Lung microvascular endothelial cell (primary cell): Measurements from ENCODE around the gene NEDD8. TPM values are rescaled to one million over a fixed set of nuclear protein-coding genes. Genes with fewer than 3 reads are reported as not detected.
A peak's percentile ranks its signal among the peaks of the same experiment; 100 is the strongest.

Source experiments
- DNase-seq, 2 donors: peaks; one replicate each; pipeline versions ENCODE4 v3.0.0 to v3.0.0-alpha.2; 2010; ENCODE audit warnings: low read depth in 2 of 2
- total RNA-seq: library from RNA; depleted of rRNA; stranded (reverse); fragments of >200 nt; gene quantifications from 2 replicates; pipeline ENCODE4 v1.2.1, GENCODE V29; 2014

NEDD8 gene
- total RNA-seq, 1 donor from 2014 or later: 210 TPM

- no peak for DNase-seq
Measured at GRCh38 chr14:24263848-24264247, 31.7 kb upstream of the NEDD8 start.

- no peak for DNase-seq
Measured at GRCh38 chr14:24262821-24263733, 30.9 kb upstream of the NEDD8 start, which contains the start of gene TGM1. TGM1 (minus strand) TSS chr14:24263177; CDS start chr14:24262352, 825 bp downstream.

GRCh38 chr14:24261969-24262327 is 29.8 kb upstream of the NEDD8 start:
- DNase-seq: no peak

GRCh38 chr14:24261256-24261968 is 29.2 kb upstream of the NEDD8 start:
- DNase-seq: no peak

- DNase-seq: no peak
Measured at GRCh38 chr14:24260780-24261157, 28.6 kb upstream of the NEDD8 start.

GRCh38 chr14:24260026-24260779 is 28.0 kb upstream of the NEDD8 start:
- no peak for DNase-seq

- no peak for DNase-seq
Measured at GRCh38 chr14:24259282-24260025, 27.3 kb upstream of the NEDD8 start.

GRCh38 chr14:24258548-24259265 is 26.5 kb upstream of the NEDD8 start:
- no peak for DNase-seq

- DNase-seq: no peak
Measured at GRCh38 chr14:24258119-24258518, 26.0 kb upstream of the NEDD8 start.

GRCh38 chr14:24256960-24257359 is 24.8 kb upstream of the NEDD8 start:
- DNase-seq: no peak

GRCh38 chr14:24255931-24256711 is 24.0 kb upstream of the NEDD8 start:
- no peak for DNase-seq

- no peak for DNase-seq
Measured at GRCh38 chr14:24255438-24255837, 23.3 kb upstream of the NEDD8 start.

GRCh38 chr14:24254630-24255392 is 22.6 kb upstream of the NEDD8 start:
- no peak for DNase-seq

GRCh38 chr14:24253936-24254335 is 21.8 kb upstream of the NEDD8 start:
- DNase-seq: no peak

- DNase-seq: no peak
Measured at GRCh38 chr14:24252289-24253124, 20.3 kb upstream of the NEDD8 start.

GRCh38 chr14:24251880-24252288 is 19.7 kb upstream of the NEDD8 start:
- peak in 1 of 2 donors; percentile 53 for DNase-seq

- no peak for DNase-seq
Measured at GRCh38 chr14:24250354-24250753, 18.2 kb upstream of the NEDD8 start.
